ENCODE data around the gene CYP1B1.

- TF ChIP-seq POLR2A (IDR thresholded peaks at IDR 0.05) (no peak), CTCF (IDR thresholded peaks at IDR 0.05) (no peak)
These were observed 40.8 kb upstream of the CYP1B1 start for GRCh38 chr2:38116762-38117161.

Measured in stomach (tissue), 4 donors.